Upper lobe of left lung (tissue), 6 donors: ENCODE measurements around the gene ZNF619. TPM values are rescaled to one million over a fixed set of nuclear protein-coding genes. Genes with fewer than 3 reads are reported as not detected.

Experiments used
- ATAC-seq, 2 donors: fragments of 200-7000 bp; cut with Tn5 transposase; one replicate each; pipeline ENCODE4 v1.9.1; 2022; ENCODE audit warnings: mild to moderate bottlenecking in 2 of 2, moderate library complexity in 2 of 2; ENCODE audit not compliant: low FRiP score in 2 of 2
- DNase-seq, 2 donors: peaks; one replicate each; pipeline ENCODE4 v3.0.0-alpha.2; 2019 to 2020
- H3K27ac ChIP-seq, 4 donors: fragments of 200-600 bp; sonication (generic); one replicate each; pipeline ENCODE4 v1.5.1; 2016 to 2019
- H3K27me3 ChIP-seq, 4 donors: fragments of 200-600 bp; sonication (generic); one replicate each; pipeline ENCODE4 v1.5.1; 2017 to 2019
- H3K36me3 ChIP-seq, 4 donors: fragments of 200-600 bp; sonication (generic); one replicate each; pipeline ENCODE4 v1.5.1; 2016 to 2019
- H3K4me1 ChIP-seq, 4 donors: fragments of 200-600 bp; sonication (generic); one replicate each; pipeline ENCODE4 v1.5.1; 2018 to 2019
- H3K4me3 ChIP-seq, 4 donors: fragments of 200-600 bp; sonication (generic); one replicate each; pipeline ENCODE4 v1.5.1; 2017 to 2019; ENCODE audit warnings: mild to moderate bottlenecking in 2 of 4, moderate library complexity in 1 of 4
- H3K9me3 ChIP-seq, 4 donors: fragments of 200-600 bp; sonication (generic); one replicate each; pipeline ENCODE4 v1.5.1; 2018 to 2019
- EP300 ChIP-seq, 4 donors: sonication (generic); formaldehyde crosslinking; IDR thresholded peaks; one replicate each; pipeline ENCODE4 v1.5.1; 2017; ENCODE audit warnings: antibody characterized with exemption in 4 of 4, control low read depth in 2 of 4
- POLR2A ChIP-seq, 4 donors: fragments of 450-650 bp; IDR thresholded peaks; one replicate each; pipeline ENCODE4 v1.5.1; 2016 to 2017; ENCODE audit warnings: antibody characterized with exemption in 4 of 4, mild to moderate bottlenecking in 2 of 4
- POLR2AphosphoS5 ChIP-seq, 2 donors: sonication (generic); formaldehyde crosslinking; IDR thresholded peaks; one replicate each; pipeline ENCODE4 v1.5.1; 2017; ENCODE audit warnings: antibody characterized with exemption in 2 of 2
- WGBS, 2 donors: methylation state at CpG; one replicate each; pipeline ENCODE4 v1.1.5; 2017 to 2018; 5-methylcytosine and 5-hydroxymethylcytosine counted together
- total RNA-seq, 6 donors: library from RNA; depleted of rRNA in 4 of 6; stranded (reverse); fragments of >200 nt in 4 of 6; gene quantifications; one replicate each; pipeline versions ENCODE4 v1.1.0 to v1.2.1, GENCODE V29; 2016 to 2021
- TF ChIP-seq, protein P1 (sequence below), 6 experiments: fragments of 450-650 bp in 4 of 6; fragments of 200-600 bp in 2 of 6; sonication (generic) in 2 of 6; IDR thresholded peaks; one replicate each; pipeline ENCODE4 v1.5.1; 2016 to 2019; ENCODE audit warnings: antibody characterized with exemption in 6 of 6
- donor health status: DM: no; HTN: no; CAD: no; lungs with moderate emphysema.
- donor health status: DM: no; HTN: yes; CAD: no; lungs with severe emphysema.

The ZNF619 gene
- total RNA-seq, 6 donors from 2014 or later = 4.4 to 10.5 (median 5.9) TPM

DNA sequence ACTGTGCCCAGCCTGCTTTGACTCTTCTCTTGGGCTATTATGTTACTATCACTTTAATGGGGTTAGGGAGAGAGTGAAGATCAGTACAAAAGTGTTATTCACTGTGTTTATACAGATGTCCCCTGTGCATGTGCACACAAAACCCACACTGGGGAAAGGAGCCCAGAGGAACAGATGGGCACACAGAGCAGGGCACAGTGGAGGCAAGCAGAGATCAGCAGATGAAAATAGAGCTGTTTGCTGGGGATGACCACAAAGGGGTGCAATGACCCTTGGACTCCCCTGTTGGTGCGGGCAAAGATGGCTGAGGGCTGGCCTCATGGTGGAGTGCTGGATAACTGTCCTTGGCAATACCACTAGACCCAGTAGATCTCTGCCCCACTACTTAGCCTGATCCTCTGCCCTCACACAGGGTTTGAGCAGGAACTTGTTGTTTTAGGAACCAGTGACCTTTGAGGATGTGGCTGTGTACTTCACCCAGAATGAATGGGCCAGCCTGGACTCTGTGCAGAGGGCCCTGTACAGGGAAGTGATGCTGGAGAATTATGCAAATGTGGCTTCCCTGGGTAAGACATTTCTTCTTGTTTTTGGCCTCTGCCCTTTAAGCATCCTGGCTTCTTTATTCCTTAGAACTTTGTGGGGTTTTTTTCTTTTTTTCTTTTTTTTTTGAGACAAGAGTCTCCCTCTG lies 34.3 kb downstream of the ZNF619 start:
- no peaks in the 10 kb centered on the region for H3K27me3 ChIP-seq
- peaks cover 5 to 45% (median 27%) of the 10 kb centered on the region in 4 donors for H3K36me3 ChIP-seq
- no peak for ATAC-seq

DNA sequence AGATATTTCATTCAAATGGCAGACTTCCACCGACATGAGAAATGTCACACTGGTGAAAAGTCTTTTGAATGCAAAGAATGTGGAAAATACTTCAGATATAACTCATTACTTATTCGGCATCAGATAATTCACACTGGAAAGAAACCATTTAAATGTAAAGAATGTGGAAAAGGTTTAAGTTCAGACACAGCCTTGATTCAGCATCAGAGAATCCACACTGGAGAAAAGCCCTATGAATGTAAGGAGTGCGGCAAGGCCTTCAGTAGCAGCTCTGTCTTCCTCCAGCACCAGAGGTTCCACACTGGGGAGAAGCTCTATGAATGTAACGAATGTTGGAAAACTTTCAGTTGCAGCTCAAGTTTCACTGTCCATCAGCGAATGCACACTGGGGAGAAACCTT lies 39.3 kb downstream of the ZNF619 start:
- H3K4me3 ChIP-seq = no peak overlapping the region
- H3K36me3 ChIP-seq = peaks cover 8 to 38% (median 23%) of the 10 kb centered on the region in 4 donors
- no peak overlapping the region for H3K27ac ChIP-seq
- DNase-seq = no peak
- no peaks in the 10 kb centered on the region for H3K27me3 ChIP-seq
- TF ChIP-seq EP300 (IDR thresholded peaks at IDR 0.05) (no peak), POLR2A (IDR thresholded peaks at IDR 0.05) (no peak), POLR2AphosphoS5 (IDR thresholded peaks at IDR 0.05) (no peak)
- TF ChIP-seq, protein P1, sequence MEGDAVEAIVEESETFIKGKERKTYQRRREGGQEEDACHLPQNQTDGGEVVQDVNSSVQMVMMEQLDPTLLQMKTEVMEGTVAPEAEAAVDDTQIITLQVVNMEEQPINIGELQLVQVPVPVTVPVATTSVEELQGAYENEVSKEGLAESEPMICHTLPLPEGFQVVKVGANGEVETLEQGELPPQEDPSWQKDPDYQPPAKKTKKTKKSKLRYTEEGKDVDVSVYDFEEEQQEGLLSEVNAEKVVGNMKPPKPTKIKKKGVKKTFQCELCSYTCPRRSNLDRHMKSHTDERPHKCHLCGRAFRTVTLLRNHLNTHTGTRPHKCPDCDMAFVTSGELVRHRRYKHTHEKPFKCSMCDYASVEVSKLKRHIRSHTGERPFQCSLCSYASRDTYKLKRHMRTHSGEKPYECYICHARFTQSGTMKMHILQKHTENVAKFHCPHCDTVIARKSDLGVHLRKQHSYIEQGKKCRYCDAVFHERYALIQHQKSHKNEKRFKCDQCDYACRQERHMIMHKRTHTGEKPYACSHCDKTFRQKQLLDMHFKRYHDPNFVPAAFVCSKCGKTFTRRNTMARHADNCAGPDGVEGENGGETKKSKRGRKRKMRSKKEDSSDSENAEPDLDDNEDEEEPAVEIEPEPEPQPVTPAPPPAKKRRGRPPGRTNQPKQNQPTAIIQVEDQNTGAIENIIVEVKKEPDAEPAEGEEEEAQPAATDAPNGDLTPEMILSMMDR (IDR thresholded peaks at IDR 0.05) = no peak
- no peaks in the 10 kb centered on the region for H3K9me3 ChIP-seq
- ATAC-seq = no peak
- H3K4me1 ChIP-seq = no peaks in the 10 kb centered on the region
- 92 to 94% methylated on average over 5 of the region's 5 CpGs for WGBS, 2 donors

More for the DNA sequence above, 34.3 kb downstream of the ZNF619 start:
- no peak overlapping the region for H3K4me3 ChIP-seq
- no peaks in the 10 kb centered on the region for H3K9me3 ChIP-seq
- DNase-seq = no peak
- no peak overlapping the region for H3K27ac ChIP-seq
- WGBS, 2 donors = 91 to 100% methylated on average over 1 of the region's 1 CpG
- TF ChIP-seq POLR2AphosphoS5 (IDR thresholded peaks at IDR 0.05) (no peak), POLR2A (IDR thresholded peaks at IDR 0.05) (no peak), EP300 (IDR thresholded peaks at IDR 0.05) (no peak)
- TF ChIP-seq, protein P1 (IDR thresholded peaks at IDR 0.05) = no peak
- peaks cover 0 to 9% (median 5%) of the 10 kb centered on the region in 4 donors for H3K4me1 ChIP-seq

GRCh38 chr3:40518067-40518466 lies 41.1 kb downstream of the ZNF619 start:
- WGBS, 2 donors = 89% methylated on average over 1 of the region's 1 CpG
- H3K4me3 ChIP-seq = no peak overlapping the region
- no peaks in the 10 kb centered on the region for H3K4me1 ChIP-seq
- no peaks in the 10 kb centered on the region for H3K9me3 ChIP-seq
- no peaks in the 10 kb centered on the region for H3K27me3 ChIP-seq
- peaks cover 4 to 20% (median 14%) of the 10 kb centered on the region in 4 donors for H3K36me3 ChIP-seq
- ATAC-seq = no peak
- no peak for DNase-seq
- TF ChIP-seq POLR2AphosphoS5 (IDR thresholded peaks at IDR 0.05) (no peak), EP300 (IDR thresholded peaks at IDR 0.05) (no peak), POLR2A (IDR thresholded peaks at IDR 0.05) (no peak)
- TF ChIP-seq, protein P1 (IDR thresholded peaks at IDR 0.05) = no peak
- H3K27ac ChIP-seq = no peak overlapping the region

DNA sequence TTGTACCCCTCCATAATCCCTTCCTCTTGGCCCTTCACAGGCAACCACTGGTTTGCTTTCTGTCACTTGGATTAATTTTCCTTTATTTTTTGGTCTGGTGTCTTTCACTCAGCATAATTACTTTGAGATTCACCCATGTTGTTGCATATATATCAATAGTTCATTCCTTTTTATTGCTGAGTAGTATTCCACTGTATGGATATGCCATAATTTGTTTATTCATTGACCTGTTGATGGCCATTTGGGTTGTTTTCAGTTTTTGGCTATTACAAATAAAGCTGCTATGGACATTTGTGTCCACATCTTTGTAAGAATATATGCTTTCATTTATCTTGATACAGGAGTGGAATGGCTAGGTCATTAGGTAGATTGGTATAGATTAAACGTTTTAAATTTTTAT lies 41.9 kb downstream of the ZNF619 start:
- no peak for ATAC-seq
- DNase-seq = no peak
- Histone ChIP-seq H3K9me3 (no peaks in the 10 kb centered on the region), H3K27ac (no peak overlapping the region), H3K4me3 (no peak overlapping the region), H3K36me3 (peaks cover 4 to 19% (median 13%) of the 10 kb centered on the region in 4 donors), H3K4me1 (peaks cover 0 to 2% (median 0%) of the 10 kb centered on the region in 4 donors), H3K27me3 (no peaks in the 10 kb centered on the region)
- WGBS, 2 donors = 92 to 100% methylated on average over 1 of the region's 1 CpG
- no peak for TF ChIP-seq POLR2A (IDR thresholded peaks at IDR 0.05)
- TF ChIP-seq, protein P1 (IDR thresholded peaks at IDR 0.05) = no peak
- no peak for TF ChIP-seq EP300 (IDR thresholded peaks at IDR 0.05)
- no peak for TF ChIP-seq POLR2AphosphoS5 (IDR thresholded peaks at IDR 0.05)

DNA sequence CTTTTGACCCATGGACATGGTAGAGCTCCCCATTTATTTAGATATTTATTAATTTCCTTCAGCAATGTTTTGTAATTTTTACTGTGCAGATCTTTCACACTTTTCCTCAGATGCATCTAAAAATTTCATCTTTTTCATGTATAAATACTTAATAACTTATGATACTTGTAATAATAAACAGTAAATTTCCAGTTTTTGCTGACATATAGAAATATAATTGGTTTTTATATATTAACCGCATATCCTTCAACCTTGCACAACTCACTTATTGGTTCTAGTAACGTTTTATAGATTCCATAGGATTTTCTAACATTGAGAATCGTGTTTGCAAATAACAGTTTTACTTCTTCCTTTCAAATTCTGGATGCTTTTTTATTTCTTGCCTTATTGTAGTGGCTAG lies 44.3 kb downstream of the ZNF619 start:
- WGBS, 2 donors = 83 to 94% methylated on average over 3 of the region's 3 CpGs
- H3K27me3 ChIP-seq = no peaks in the 10 kb centered on the region
- ATAC-seq = no peak
- H3K4me3 ChIP-seq = no peak overlapping the region
- H3K9me3 ChIP-seq = no peaks in the 10 kb centered on the region
- TF ChIP-seq EP300 (IDR thresholded peaks at IDR 0.05) = no peak
- TF ChIP-seq, protein P1 (IDR thresholded peaks at IDR 0.05) = no peak
- TF ChIP-seq POLR2A (IDR thresholded peaks at IDR 0.05) = no peak
- no peak for TF ChIP-seq POLR2AphosphoS5 (IDR thresholded peaks at IDR 0.05)
- no peak for DNase-seq
- peaks cover 2 to 7% (median 4%) of the 10 kb centered on the region in 4 donors for H3K36me3 ChIP-seq
- H3K27ac ChIP-seq = no peak overlapping the region
- H3K4me1 ChIP-seq = peaks cover 10 to 16% (median 11%) of the 10 kb centered on the region in 4 donors
